SK-N-SH (cell line): ENCODE data around the gene ST7. TPM values are rescaled to one million over a fixed set of nuclear protein-coding genes. Genes with fewer than 3 reads are reported as not detected.

Source experiments
- CTCF ChIA-PET: fragments of 300-600, 350-600 bp; formaldehyde crosslinking; extraction: SDS; loops from one replicate; lab custom pipeline; 2021; lab: Yijun Ruan, JAX
- POLR2A ChIA-PET: fragments of 350-600 bp; sonication (Branson Sonifier 250); formaldehyde crosslinking; extraction: SDS; loops from one replicate; lab custom pipeline; 2020; ENCODE audit warnings: antibody characterized with exemption, inconsistent platforms; lab: Yijun Ruan, JAX
- DNase-seq: peaks from one replicate; pipeline ENCODE4 v3.0.0; 2012
- H2AFZ ChIP-seq: fragments of 200-600 bp; sonication (generic); 2 replicates; pipeline ENCODE4 v1.8.1; 2016; ENCODE audit warnings: antibody characterized with exemption, mild to moderate bottlenecking, low read depth
- H3F3A ChIP-seq: fragments of 200-600 bp; sonication (generic); replicated peaks from 2 replicates; pipeline ENCODE3; 2016; ENCODE audit warnings: antibody characterized with exemption, mild to moderate bottlenecking; ENCODE audit not compliant: insufficient read depth
- H3K27ac ChIP-seq, 2 experiments: fragments of 200-500 bp in 1 of 2; fragments of 200-600 bp in 1 of 2; sonication (Bioruptor generic) in 1 of 2; sonication (generic), shearing (Covaris generic) in 1 of 2; 2 replicates each; pipeline versions ENCODE4 v1.5.1 to v1.6.1; 2014 to 2016; ENCODE audit warnings: low read depth in 2 of 2, inconsistent platforms in 1 of 2, low read length in 1 of 2, mild to moderate bottlenecking in 1 of 2, mixed read lengths in 1 of 2
- H3K27me3 ChIP-seq: fragments of 200-600 bp; sonication (generic), shearing (Covaris generic); 2 replicates; pipeline ENCODE4 v1.6.1; 2016; ENCODE audit warnings: mixed run types; ENCODE audit not compliant: insufficient read depth
- H3K36me3 ChIP-seq, 2 experiments: fragments of 200-500 bp in 1 of 2; fragments of 200-600 bp in 1 of 2; sonication (Bioruptor generic) in 1 of 2; sonication (generic) in 1 of 2; replicated peaks in 1 of 2; 2 replicates each; pipeline versions ENCODE3 to v1.5.1; 2014 to 2016; ENCODE audit warnings: low read length in 1 of 2, mild to moderate bottlenecking in 1 of 2; ENCODE audit not compliant: insufficient read depth in 2 of 2, control insufficient read depth in 1 of 2
- H3K4me1 ChIP-seq, 2 experiments: fragments of 200-500 bp in 1 of 2; fragments of 200-600 bp in 1 of 2; sonication (Bioruptor generic) in 1 of 2; sonication (generic), shearing (Covaris generic) in 1 of 2; 2 replicates each; pipeline versions ENCODE4 v1.5.1 to v1.6.1; 2014 to 2016; ENCODE audit warnings: low read depth in 1 of 2, low read length in 1 of 2, mixed run types in 1 of 2; ENCODE audit not compliant: insufficient read depth in 2 of 2, control insufficient read depth in 1 of 2
- H3K4me2 ChIP-seq: fragments of 200-600 bp; sonication (generic), shearing (Covaris generic); 2 replicates; pipeline ENCODE4 v1.6.1; 2017; ENCODE audit warnings: mixed run types
- H3K4me3 ChIP-seq, 2 experiments: fragments of 200-500 bp in 1 of 2; fragments of 200-600 bp in 1 of 2; sonication (Bioruptor generic) in 1 of 2; sonication (generic), shearing (Covaris generic) in 1 of 2; 2 replicates each; pipeline versions ENCODE4 v1.5.1 to v1.8.1; 2014 to 2016; ENCODE audit warnings: low read depth in 2 of 2, inconsistent platforms in 1 of 2, low read length in 1 of 2, mild to moderate bottlenecking in 1 of 2, mixed read lengths in 1 of 2, moderate library complexity in 1 of 2
- H3K79me2 ChIP-seq: fragments of 200-600 bp; sonication (generic); 2 replicates; pipeline ENCODE4 v1.8.1; 2017; ENCODE audit warnings: mild to moderate bottlenecking; ENCODE audit not compliant: insufficient read depth
- H3K9ac ChIP-seq: fragments of 200-600 bp; sonication (generic); 2 replicates; pipeline ENCODE4 v1.6.1; 2017; ENCODE audit warnings: mixed run types
- H3K9me2 ChIP-seq: fragments of 200-600 bp; sonication (generic); 2 replicates; pipeline ENCODE4 v1.6.1; 2017; ENCODE audit warnings: mixed run types
- H3K9me3 ChIP-seq: fragments of 200-600 bp; sonication (generic); 2 replicates; pipeline ENCODE4 v1.6.1; 2017; ENCODE audit warnings: mixed run types, mild to moderate bottlenecking, moderate library complexity
- H4K20me1 ChIP-seq: fragments of 200-600 bp; sonication (generic); 2 replicates; pipeline ENCODE4 v1.6.1; 2017; ENCODE audit warnings: mild to moderate bottlenecking, mixed run types; ENCODE audit not compliant: insufficient read depth
- CHD2 ChIP-seq: fragments of 150-350 bp; IDR thresholded peaks from 2 replicates; pipeline ENCODE4 v1.6.1; 2018; ENCODE audit warnings: low read length; ENCODE audit not compliant: partially characterized antibody
- ELF1 ChIP-seq: IDR thresholded peaks from 2 replicates; pipeline ENCODE4 v1.4.0; 2012
- EZH2phosphoT487 ChIP-seq: fragments of 200-600 bp; sonication (generic); IDR thresholded peaks from 2 replicates; pipeline ENCODE4 v1.6.1; 2017; ENCODE audit warnings: low read depth, mixed run types, mild to moderate bottlenecking, antibody characterized with exemption, moderate library complexity, borderline replicate concordance
- FOSL2 ChIP-seq: IDR thresholded peaks from 2 replicates; pipeline ENCODE4 v1.4.0; 2012; ENCODE audit warnings: low read depth, mild to moderate bottlenecking, moderate library complexity, borderline replicate concordance
- GABPA ChIP-seq: IDR thresholded peaks from 2 replicates; pipeline ENCODE4 v1.4.0; 2012; ENCODE audit warnings: low read depth, mild to moderate bottlenecking
- GATA2 ChIP-seq: sonication (generic); formaldehyde crosslinking; IDR thresholded peaks from 2 replicates; pipeline ENCODE4 v1.5.0; 2020; ENCODE audit warnings: mild to moderate bottlenecking, missing genetic modification reagents
- JUND ChIP-seq: IDR thresholded peaks from 2 replicates; pipeline ENCODE4 v1.4.0; 2012
- MAX ChIP-seq: IDR thresholded peaks from 2 replicates; pipeline ENCODE4 v1.4.0; 2012; ENCODE audit warnings: low read depth
- MXI1 ChIP-seq: IDR thresholded peaks from 2 replicates; pipeline ENCODE4 v1.6.1; 2012; ENCODE audit warnings: mild to moderate bottlenecking, low read depth, low read length, improper control_type of control experiment
- NFIC ChIP-seq: IDR thresholded peaks from 2 replicates; pipeline ENCODE4 v1.4.0; 2012; ENCODE audit warnings: borderline replicate concordance
- NRF1 ChIP-seq: IDR thresholded peaks from 2 replicates; pipeline ENCODE4 v1.6.1; 2012; ENCODE audit warnings: low read depth, mild to moderate bottlenecking, low read length
- POLR2AphosphoS5 ChIP-seq: IDR thresholded peaks from 2 replicates; pipeline ENCODE4 v1.6.1; 2012; ENCODE audit warnings: low read depth, low read length
- RCOR1 ChIP-seq: fragments of 150-350 bp; IDR thresholded peaks from 2 replicates; pipeline ENCODE4 v1.6.1; 2017; ENCODE audit warnings: antibody characterized with exemption, low read length
- RFX5 ChIP-seq: IDR thresholded peaks from 2 replicates; pipeline ENCODE4 v1.6.1; 2012; ENCODE audit warnings: mild to moderate bottlenecking, improper control_type of control experiment, low read length
- RXRA ChIP-seq: IDR thresholded peaks from 2 replicates; pipeline ENCODE4 v1.4.0; 2012; ENCODE audit warnings: low read depth, mild to moderate bottlenecking, borderline replicate concordance
- SIN3A ChIP-seq: IDR thresholded peaks from 2 replicates; pipeline ENCODE4 v1.6.1; 2012; ENCODE audit warnings: low read depth, mild to moderate bottlenecking, low read length, moderate library complexity, borderline replicate concordance
- TAF1 ChIP-seq: IDR thresholded peaks from 2 replicates; pipeline ENCODE4 v1.6.1; 2012; ENCODE audit warnings: low read depth, mild to moderate bottlenecking, low read length, moderate library complexity, borderline replicate concordance
- TCF12 ChIP-seq: IDR thresholded peaks from 2 replicates; pipeline ENCODE4 v1.4.0; 2012
- YY1 ChIP-seq: IDR thresholded peaks from 2 replicates; pipeline ENCODE4 v1.4.0; 2012; ENCODE audit warnings: low read depth, mild to moderate bottlenecking
- WGBS: methylation state at CpG from one replicate; pipeline ENCODE4 v1.1.6; 2017; ENCODE audit warnings: low lambda C conversion rate; 5-methylcytosine and 5-hydroxymethylcytosine counted together
- polyA plus RNA-seq, 3 experiments: library from polyadenylated mRNA; depleted of rRNA; stranded (reverse); fragments of >200 nt; gene quantifications; 2 replicates each; pipeline ENCODE4 v1.2.3, GENCODE V29; 2012
- TF ChIP-seq, protein P1 (sequence below): IDR thresholded peaks from 2 replicates; pipeline ENCODE4 v1.6.1; 2012; ENCODE audit warnings: mild to moderate bottlenecking, low read depth, low read length, moderate library complexity
- TF ChIP-seq, protein P2 (sequence below): IDR thresholded peaks from 2 replicates; pipeline ENCODE4; 2012

Gene ST7
- polyA plus RNA-seq, 1 of the 3 experiments (the other 2 are of a cell fraction), result 23.5 TPM

GRCh38 chr7:117066668-117067067, 113.4 kb downstream of the ST7 start (continued):
- no peak for TF ChIP-seq MAX

DNA sequence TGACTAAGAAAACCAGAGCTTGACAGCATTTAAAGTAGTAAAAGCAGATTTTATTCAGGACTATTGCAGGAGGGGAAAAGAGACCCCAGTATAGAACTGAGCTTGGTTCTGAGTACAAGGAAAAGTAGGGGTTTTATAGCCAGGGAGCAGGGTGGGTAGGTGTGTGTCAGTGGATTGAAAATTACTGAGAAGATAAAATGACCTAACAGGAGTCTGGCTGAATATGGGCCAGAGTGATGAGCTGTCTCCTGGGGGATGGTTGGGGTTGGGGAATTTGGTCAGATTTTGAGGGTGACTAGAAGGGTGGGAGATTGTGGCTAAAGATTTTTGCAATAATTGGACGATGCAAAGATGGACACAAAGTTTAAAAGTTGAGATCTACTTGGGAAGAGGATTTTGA, 114.0 kb downstream of the ST7 start:
- no peak for DNase-seq
- ChIA-PET POLR2A (no interaction called here), CTCF (interaction anchor here (1.9 kb wide), 1 partner anchor 47 kb away, joined by 6 read pairs; no protein-coding TSS in a partner anchor)

GRCh38 chr7:117068511-117069145, 115.3 kb downstream of the ST7 start:
- no peaks in the 10 kb centered on the region for H3K27me3 ChIP-seq
- H3K79me2 ChIP-seq, result peaks cover 21% of the 10 kb centered on the region
- no peak overlapping the region for H3K4me3 ChIP-seq
- no peaks in the 10 kb centered on the region for H3K36me3 ChIP-seq
- WGBS, result 92% methylated on average over 5 of the region's 5 CpGs
- H2AFZ ChIP-seq, result no peak overlapping the region
- H3K4me1 ChIP-seq, result peaks cover 8 to 34% of the 10 kb centered on the region in 2 experiments; a peak in 3 of 4 replicates
- H3K9me3 ChIP-seq, result no peaks in the 10 kb centered on the region
- peak overlapping the region in 1 of 2 experiments; percentile 60; a peak in 2 of 4 replicates for H3K27ac ChIP-seq
- H3K9me2 ChIP-seq, result no peaks in the 10 kb centered on the region
- POLR2A ChIA-PET, result interaction anchor here (0.5 to 1.1 kb wide), 2 partner anchors 13 kb away, joined by 3 read pairs; no protein-coding TSS in a partner anchor
- DNase-seq, result peak; percentile 33
- H4K20me1 ChIP-seq, result no peaks in the 10 kb centered on the region
- H3F3A ChIP-seq, result peaks cover 6% of the 10 kb centered on the region
- no peak overlapping the region for H3K9ac ChIP-seq
- no peak overlapping the region for H3K4me2 ChIP-seq
- CTCF ChIA-PET, result interaction anchor here (0.9 to 2.0 kb wide), 8 partner anchors 11 to 84 kb away, joined by 3 to 7 read pairs (median 6); no protein-coding TSS in a partner anchor
- no peak for TF ChIP-seq NFIC
- TF ChIP-seq, protein P1, sequence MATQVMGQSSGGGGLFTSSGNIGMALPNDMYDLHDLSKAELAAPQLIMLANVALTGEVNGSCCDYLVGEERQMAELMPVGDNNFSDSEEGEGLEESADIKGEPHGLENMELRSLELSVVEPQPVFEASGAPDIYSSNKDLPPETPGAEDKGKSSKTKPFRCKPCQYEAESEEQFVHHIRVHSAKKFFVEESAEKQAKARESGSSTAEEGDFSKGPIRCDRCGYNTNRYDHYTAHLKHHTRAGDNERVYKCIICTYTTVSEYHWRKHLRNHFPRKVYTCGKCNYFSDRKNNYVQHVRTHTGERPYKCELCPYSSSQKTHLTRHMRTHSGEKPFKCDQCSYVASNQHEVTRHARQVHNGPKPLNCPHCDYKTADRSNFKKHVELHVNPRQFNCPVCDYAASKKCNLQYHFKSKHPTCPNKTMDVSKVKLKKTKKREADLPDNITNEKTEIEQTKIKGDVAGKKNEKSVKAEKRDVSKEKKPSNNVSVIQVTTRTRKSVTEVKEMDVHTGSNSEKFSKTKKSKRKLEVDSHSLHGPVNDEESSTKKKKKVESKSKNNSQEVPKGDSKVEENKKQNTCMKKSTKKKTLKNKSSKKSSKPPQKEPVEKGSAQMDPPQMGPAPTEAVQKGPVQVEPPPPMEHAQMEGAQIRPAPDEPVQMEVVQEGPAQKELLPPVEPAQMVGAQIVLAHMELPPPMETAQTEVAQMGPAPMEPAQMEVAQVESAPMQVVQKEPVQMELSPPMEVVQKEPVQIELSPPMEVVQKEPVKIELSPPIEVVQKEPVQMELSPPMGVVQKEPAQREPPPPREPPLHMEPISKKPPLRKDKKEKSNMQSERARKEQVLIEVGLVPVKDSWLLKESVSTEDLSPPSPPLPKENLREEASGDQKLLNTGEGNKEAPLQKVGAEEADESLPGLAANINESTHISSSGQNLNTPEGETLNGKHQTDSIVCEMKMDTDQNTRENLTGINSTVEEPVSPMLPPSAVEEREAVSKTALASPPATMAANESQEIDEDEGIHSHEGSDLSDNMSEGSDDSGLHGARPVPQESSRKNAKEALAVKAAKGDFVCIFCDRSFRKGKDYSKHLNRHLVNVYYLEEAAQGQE, result no peak
- TF ChIP-seq FOSL2, result no peak
- TF ChIP-seq SIN3A, result no peak
- TF ChIP-seq, protein P2, sequence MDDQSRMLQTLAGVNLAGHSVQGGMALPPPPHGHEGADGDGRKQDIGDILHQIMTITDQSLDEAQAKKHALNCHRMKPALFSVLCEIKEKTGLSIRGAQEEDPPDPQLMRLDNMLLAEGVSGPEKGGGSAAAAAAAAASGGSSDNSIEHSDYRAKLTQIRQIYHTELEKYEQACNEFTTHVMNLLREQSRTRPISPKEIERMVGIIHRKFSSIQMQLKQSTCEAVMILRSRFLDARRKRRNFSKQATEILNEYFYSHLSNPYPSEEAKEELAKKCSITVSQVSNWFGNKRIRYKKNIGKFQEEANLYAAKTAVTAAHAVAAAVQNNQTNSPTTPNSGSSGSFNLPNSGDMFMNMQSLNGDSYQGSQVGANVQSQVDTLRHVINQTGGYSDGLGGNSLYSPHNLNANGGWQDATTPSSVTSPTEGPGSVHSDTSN, result no peak
- TF ChIP-seq TCF12, result no peak
- no peak for TF ChIP-seq POLR2AphosphoS5
- TF ChIP-seq NRF1, result no peak

More for the DNA sequence above, 114.0 kb downstream of the ST7 start:
- H3K4me1 ChIP-seq, result peaks cover 8 to 22% of the 10 kb centered on the region in 2 experiments; a peak in 3 of 4 replicates
- WGBS, result 92% methylated on average over 1 of the region's 1 CpG
- peaks cover 29% of the 10 kb centered on the region for H3K79me2 ChIP-seq
- H2AFZ ChIP-seq, result no peak overlapping the region
- TF ChIP-seq MXI1 (no peak), RCOR1 (no peak), GATA2 (CRISPR knock-in tag) (no peak), YY1 (no peak), TAF1 (no peak), NFIC (no peak), MAX (no peak), RXRA (no peak), GABPA (no peak), JUND (no peak), RFX5 (no peak), EZH2phosphoT487 (no peak), ELF1 (no peak), FOSL2 (no peak), CHD2 (no peak)
- TF ChIP-seq, protein P2, result no peak
- H3K36me3 ChIP-seq, result no peaks in the 10 kb centered on the region
- no peaks in the 10 kb centered on the region for H3K9me3 ChIP-seq
- no peak overlapping the region for H3K4me2 ChIP-seq
- H3K4me3 ChIP-seq, result no peak overlapping the region
- no peaks in the 10 kb centered on the region for H3K27me3 ChIP-seq
- no peaks in the 10 kb centered on the region for H3K9me2 ChIP-seq
- no peak overlapping the region for H3K27ac ChIP-seq
- H3F3A ChIP-seq, result peaks cover 10% of the 10 kb centered on the region
- no peaks in the 10 kb centered on the region for H4K20me1 ChIP-seq
- no peak overlapping the region for H3K9ac ChIP-seq
